Activated CD4-positive, alpha-beta T cell treated with anti-CD3 and anti-CD28 coated beads, Interleukin-2, amount 50 U/mL, for 4 hours (primary cell): ENCODE measurements around the gene XIRP2.
A peak's percentile ranks its signal among the peaks of the same experiment; 100 is the strongest.
"Not testable (repeated sequence)": the region's sequence is repeated elsewhere in the genome, so short reads cannot be mapped to it uniquely, and the experiment has no call there.

ENCODE experiments used
- DNase-seq, 2 experiments: peaks; one replicate each; pipeline ENCODE4 v3.0.0-alpha.2; 2020

XIRP2 gene

DNA sequence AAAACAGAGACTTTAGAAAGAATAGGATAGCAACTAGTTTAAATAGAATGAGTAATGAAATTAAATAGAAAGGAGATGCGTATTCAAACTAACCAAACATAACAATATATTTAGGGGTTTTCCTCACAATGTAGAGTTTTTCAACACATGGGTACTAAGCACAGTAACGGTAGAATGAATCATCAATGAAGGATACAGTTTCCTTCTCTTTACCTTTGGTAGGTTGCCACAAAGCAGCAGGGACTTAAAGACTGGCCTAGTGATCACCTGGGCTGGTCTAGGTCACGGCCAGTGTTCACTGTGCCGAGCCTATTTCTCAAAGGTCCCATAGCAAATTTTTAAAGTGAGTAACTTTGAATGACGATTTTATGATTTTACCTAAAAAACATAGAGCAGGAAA is 311.7 kb downstream of the XIRP2 start:
- no peak for DNase-seq

DNA sequence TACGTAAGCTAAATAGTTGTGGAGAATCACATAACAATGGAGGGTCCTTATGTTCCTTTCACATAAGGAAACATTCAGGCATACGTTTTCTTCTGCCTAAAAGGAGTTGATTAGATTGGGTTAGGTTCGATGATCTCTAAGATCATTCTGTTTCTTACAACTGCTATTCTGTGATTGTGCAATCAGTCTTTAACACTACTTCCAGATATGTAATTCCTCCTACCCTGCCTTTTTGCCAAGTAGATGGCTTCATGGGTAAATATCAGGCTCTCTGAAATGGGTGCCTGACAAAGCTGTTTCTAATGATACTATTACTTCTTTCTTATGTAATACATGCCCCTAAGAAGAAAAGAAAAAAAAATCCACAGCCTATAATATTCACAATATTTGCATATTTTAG is 321.5 kb downstream of the XIRP2 start:
- no peak for DNase-seq

DNA sequence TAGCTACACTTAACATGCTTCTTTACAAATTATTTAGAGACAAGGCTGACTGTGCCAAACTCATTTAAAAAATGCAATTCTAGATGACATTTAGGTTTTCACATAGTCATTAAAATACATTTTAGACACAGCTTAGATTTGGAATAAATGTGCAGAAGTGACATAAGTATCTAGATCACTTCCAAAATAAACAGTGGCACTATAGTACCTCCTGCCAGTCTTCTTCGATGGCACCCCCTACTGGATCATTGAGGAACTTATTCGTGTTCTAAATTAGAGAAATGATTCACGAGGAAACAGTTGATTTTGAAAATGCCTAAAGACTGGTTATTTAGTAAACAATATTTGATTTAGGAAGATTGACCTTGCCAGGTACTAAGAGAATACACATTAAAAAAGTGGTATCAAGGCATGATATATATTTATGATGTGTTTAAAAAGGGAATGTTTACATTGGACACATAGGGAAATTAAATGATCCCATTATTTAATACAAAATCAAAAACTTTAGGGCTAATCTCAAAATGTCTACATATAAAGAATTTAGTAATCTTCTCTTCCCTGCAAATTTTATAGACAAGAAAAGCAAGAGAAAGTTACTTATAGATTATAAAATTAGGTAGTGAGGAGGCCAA is 323.9 kb downstream of the XIRP2 start:
- no peak for DNase-seq

DNA sequence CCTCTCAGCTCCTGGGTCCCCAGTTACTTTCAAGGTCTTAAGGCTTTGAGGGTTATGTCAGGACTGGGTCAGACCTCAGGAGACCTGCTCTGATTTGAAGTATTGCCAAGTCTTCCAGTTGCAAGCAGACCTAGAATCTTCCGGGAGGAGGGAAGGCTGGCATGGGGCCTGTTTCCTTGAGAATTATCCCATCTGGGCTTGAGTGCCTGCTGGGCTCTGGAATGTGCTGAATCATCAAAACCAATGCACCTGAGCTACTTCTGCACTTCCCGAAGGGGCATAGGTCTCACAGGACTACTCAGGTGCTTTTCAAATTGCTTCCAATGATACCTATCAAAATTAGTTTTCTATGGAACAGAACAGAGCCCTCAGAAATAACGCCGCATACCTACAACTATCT is 327.3 kb downstream of the XIRP2 start:
- DNase-seq = no peak

DNA sequence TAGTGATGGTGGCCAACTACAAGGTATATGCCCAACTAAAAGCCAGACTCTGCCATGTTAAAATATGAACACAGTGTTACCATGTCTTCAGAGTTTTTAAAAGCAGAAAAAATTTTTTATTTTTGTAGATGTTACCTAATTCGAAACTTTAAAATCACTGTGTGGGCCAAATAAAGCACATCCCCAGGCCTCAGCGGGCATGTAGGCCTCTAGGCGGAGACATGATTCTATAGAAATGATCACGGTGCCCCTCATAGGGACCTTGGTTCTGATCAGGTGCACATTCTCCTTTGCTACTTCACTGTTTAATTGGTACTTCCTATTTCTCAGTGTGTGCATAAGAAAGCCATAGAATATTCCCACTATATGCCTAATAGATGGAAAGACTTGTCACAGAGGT is 349.2 kb downstream of the XIRP2 start:
- DNase-seq = no peak

DNA sequence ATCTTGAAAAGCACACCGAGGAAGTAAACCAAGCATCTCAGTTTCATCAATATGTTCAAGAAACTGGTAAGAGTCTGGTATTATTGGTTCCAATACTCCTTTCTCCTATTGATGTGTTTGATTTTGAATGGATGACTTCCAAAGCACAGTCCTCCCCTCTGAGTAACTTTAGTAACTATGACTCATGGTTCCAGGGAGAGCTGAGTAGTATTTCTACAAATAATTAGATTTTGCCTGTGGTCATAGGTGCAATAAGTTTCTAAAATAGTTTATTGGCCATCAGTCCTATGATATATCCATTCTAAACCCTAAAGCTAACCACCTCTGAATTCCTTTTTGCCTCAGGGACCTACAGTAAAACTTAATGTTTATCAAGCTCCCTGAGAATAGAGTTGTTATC is 352.4 kb downstream of the XIRP2 start:
- no peak for DNase-seq

DNA sequence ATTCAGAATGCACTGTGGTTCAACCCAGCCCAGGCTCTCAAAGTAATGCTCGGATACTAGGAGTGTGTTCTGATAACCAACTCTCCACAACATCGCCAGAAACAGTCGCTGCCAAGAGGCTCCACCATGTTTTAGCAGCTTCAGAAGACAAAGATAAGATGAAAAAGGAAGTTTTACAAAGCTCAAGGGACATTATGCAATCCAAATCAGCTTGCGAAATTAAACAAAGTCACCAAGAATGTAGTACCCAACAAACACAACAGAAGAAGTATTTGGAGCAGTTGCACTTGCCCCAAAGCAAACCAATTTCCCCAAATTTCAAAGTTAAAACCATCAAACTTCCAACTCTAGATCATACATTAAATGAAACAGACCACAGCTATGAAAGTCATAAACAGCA is 360.9 kb downstream of the XIRP2 start:
- no peak for DNase-seq

DNA sequence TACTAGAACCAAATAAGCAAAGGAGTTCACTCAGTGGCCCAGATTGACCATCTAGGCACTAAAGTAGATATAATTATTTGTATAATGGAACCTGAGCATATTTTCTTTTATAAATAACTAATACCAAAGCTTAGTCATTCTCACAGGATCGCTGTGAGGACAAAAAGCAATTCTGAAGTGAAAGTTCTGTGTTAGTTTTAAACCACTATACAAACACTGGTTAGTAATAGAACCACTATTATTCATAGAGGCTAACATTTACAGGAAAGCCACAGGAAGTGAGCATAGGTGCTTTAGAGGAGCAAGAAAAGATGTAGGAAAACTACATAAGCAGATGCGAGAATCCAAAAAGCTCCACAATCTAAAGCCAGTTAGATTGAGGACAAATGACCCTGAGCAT is 364.7 kb downstream of the XIRP2 start:
- DNase-seq = no peak

DNA sequence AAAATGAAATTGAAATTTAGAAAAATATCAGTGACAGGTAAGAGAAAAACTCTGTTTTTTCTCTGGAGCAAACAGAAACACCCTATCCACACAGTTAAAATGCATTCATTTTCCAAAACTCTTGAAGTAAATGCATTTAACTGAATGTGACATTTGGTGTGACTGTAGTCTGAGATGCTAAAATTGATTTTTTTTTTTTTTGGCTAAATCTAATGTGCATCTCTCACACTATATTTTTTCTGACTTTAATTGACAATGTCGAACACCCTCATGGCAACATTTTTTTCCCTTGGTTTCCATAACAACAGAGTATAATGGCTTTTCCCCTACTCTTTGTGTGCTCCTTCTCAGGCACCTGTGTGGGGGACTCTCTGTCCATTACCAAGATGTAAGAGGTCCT is 366.4 kb downstream of the XIRP2 start:
- no peak for DNase-seq

DNA sequence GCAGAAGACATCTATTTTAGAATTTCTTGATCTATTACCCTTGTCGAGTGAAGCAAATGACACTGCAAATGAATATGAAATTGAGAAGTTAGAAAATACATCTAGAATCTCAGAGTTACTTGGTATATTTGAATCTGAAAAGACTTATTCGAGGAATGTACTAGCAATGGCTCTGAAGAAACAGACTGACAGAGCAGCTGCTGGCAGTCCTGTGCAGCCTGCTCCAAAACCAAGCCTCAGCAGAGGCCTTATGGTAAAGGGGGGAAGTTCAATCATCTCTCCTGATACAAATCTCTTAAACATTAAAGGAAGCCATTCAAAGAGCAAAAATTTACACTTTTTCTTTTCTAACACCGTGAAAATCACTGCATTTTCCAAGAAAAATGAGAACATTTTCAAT is 370.4 kb downstream of the XIRP2 start:
- DNase-seq = no peak

DNA sequence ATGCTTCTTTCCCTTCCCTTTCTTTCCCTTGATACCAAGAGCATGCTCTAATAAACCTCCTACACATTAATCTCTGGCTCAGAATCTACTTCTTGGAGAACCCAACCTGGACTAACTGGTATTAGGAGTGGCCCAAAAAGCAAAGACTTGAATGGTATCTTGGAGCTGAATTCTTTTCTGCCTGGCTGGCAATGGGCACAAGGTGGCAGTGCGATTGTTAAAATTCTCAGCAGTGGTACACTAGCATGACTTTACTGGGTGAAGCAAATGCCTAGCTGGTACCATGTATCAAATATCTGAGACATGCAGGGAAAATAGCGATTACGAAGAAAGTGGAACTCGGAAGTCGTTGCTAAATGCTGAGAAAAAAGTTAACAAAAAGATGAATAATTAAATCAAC is 376.1 kb downstream of the XIRP2 start:
- DNase-seq = no peak

DNA sequence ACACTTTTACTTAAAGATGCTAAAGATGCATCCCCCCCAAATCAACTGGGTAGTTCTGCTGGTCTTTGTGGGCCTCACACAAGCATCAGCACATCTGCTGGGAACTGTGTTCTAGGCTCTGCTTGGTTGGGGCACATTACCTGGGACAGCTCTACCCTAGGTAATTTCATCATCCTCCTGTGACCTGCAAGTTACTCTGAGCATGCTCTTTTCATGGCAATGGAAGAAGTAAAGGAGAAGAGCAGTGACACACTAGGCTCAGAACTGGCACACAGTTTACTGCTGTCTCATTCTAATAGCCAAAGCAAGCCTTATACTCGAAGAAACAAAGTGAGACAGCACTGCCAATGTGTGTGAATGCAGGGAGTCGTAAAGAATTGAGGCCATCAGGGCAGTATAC is 376.7 kb downstream of the XIRP2 start:
- DNase-seq = no peak

DNA sequence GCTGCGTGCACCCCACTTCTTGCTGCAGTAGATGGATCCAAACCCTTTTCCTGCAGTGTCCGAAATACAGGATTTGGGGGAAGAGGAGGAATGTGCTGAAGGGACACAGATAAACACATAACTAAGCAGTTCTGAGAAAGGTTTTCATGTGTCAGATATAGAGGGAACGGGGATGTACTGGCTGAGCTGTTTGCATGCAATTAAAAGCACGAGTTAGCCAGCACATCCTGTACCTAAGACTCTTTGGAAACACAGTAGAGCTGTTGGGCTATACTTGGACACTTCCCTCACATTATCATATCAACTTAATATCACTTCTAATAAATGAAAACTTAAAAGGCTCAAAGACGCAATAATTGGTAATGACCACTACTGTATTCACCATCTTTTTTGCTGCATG is 377.4 kb downstream of the XIRP2 start:
- DNase-seq = no peak

DNA sequence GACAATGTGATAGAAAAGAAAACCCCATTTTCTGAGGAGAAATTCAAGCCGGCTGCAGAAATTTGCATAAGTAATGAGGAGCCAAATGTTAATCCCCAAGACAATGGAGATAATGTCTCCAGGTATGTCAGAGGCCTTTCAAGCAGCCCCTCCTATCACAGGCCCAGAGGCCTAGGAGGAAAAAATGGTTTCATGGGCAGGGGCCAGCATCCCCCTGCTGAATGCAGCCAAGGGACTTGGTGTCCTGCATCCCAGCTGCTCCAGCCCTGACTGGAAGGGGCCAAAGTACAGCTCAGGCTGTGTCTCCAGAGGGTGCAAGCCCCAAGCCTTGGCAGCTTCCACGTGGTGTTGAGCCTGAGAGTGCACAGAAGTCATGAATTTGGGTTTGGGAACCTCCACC is 380.0 kb downstream of the XIRP2 start:
- DNase-seq = not testable (repeated sequence)

DNA sequence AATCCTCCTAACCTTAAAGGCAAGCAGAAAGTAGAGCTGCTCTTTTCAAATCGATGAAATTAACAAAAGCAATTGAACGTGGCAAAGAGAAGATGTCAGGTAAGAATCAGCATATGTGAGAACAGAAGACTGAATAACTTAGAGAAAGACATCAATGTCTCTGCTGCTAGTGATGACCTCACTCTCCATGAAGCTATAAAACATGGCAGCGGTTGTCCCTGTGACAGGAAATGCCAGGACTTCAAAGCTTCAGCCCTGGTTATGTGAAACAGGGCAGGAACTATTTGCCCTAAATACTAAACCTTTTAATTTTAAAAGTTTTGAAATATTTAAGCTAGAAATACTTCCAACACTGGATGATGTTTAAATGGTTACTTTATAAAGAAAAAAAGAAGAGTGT is 383.7 kb downstream of the XIRP2 start:
- no peak for DNase-seq

DNA sequence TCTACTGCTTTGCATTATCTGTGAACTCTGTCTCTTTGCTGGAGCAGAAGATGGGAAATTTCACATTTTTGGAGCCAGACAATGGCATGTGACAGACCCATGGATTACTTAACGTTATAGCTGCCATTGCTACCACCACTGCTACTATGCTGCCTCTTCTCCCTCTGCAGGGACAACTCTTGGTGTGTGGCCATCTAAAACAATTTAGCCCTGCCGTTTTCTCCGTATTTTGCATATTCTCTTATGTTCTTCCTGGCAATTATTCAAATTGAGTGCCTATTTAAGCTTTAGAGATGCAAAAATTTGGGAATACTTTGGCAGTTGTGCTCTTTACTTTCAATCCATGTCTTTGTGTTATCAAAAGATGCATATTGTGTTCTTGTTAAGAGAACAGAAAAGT is 386.8 kb downstream of the XIRP2 start:
- DNase-seq = no peak

DNA sequence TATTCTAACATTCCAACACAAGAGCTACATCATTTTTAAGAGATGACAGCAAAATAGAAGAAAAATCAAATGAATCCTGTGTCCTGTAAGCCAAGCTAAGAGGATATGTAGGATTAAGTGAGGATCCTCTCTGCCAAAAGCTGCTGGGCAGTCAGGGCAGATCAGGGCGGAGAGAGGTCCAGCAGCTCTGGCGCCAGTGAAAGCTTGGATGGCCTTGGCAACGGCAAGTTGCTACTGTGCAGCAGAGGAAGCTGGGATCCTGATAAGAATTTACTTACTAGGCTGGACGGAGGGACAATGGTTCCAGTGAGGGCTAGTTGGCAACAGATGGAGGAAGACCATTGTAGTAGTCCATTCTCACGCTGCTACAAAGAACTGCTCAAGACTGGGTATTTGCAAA is 391.5 kb downstream of the XIRP2 start:
- DNase-seq = no peak

DNA sequence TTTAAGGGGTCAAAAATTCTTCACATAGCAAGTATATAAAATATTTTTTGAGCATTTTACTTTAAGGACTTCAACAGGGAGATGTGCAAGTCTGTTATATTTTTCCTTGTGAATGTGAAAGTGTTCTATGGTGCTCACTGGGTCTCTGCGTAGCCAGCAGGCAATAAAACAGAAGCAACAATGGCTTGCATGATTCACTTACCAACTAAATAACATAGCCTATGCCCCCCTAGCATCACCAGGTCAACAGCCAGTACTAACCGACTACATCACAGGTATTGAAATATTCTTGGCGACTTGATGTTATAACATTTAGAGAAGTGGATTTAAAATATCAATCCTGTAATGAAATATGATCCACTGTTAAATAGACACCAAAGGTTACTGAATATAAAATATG is 398.9 kb downstream of the XIRP2 start:
- DNase-seq = no peak

DNA sequence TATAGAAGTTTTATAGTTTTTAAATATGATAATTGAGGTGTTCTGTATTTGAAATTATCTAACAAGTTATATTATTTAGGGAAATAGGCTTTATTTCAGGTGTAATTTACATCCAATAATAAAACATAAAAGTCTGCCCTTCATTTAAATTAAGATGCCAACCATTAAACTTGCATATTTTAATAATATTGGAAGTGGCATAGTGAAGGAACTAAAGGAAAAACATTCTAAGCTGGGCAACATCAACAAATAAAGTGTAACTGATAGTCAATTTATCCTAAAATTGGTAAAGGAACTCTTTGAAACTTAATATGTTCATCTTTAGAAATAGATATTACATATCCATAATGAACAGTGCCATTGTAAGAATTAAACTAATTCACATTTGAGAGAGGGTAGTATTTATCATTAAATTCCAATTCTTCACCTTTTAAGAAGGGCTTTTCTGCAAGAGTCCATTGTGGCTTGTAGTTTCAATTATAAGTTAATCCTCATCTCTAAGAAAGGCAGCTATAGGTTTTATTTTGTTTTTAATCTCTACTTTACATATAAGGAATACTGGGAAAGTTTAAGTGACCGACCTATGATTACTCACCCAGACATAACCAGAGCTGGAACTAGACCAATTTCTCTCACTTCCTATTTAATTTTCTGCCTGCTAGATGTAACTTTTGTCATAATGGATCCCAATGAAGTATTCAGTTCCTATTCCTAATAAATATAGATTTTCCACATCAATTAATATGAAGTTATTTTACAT is 401.6 kb downstream of the XIRP2 start:
- no peak for DNase-seq

DNA sequence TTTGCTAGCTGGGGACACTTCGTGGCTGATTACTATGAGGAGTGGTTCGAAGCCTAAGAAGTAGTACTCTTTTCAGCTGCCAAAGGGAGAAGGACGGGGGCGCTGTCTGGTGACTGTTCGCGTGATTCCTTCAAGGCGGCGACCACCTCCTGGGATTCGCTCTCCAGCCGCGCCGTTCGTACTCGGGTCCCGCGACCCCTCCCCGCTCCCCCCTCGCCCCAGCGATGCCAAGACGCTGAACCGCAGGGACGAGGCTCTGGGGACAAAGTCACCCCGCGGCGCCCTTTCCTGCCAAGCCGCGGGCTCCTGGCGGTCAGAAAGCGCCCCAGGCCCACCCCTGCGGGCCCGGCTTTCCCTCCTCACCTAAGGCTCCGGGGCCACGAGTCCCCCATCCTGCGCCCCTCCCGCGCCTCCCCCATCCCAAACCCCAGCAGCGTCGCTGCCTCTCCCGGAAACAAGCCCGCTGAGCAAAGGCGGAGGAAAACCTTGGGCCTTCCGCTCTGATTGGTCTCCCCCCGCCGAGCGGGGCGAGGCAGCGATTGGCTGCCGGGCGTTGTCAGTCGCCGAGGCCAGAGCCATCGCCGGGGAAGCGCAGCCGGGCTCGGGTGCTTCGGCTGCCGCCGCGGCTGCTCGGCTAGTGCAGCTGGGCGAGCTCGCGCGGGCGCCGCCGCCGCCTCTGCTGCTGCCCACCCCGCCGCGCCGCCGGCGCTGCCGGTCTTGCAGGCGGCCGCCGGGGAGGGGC is 404.3 kb downstream of the XIRP2 start, which contains the start of gene B3GALT1:
Gene B3GALT1, plus strand, starts transcription at position 572 of the 742 bp plus-strand sequence.
- DNase-seq = peak in 1 of 2 experiments; percentile 9

DNA sequence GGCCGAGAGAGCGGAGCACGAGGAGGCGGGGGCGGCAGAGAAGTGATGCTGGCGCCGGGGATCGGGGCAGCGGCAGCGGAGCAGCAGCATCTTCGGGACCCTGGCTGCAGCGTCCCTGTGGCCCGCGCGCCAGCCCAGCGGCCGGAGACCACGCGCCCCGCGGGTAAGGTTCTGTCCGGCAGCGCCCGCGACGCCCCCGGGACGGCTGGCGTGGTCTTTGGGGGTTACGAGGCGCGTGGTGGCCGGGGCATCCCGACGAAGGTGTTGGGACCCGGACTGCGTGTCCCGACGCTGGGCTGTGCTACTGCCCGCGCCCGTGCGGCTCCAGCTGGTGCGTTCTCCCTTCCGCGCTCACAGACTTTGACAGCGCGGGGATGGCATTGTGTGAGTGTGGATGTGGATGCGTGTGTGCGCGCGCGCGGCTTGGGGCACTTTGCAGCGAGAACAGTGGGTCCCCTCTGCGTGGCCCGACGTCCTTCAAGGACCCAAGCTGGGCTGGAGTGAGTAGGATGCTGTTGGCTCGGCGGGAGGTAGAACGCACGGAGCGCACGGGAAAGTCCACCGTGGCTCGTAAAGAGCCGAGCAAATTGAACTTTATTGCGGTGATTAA is 405.0 kb downstream of the XIRP2 start:
- no peak for DNase-seq

DNA sequence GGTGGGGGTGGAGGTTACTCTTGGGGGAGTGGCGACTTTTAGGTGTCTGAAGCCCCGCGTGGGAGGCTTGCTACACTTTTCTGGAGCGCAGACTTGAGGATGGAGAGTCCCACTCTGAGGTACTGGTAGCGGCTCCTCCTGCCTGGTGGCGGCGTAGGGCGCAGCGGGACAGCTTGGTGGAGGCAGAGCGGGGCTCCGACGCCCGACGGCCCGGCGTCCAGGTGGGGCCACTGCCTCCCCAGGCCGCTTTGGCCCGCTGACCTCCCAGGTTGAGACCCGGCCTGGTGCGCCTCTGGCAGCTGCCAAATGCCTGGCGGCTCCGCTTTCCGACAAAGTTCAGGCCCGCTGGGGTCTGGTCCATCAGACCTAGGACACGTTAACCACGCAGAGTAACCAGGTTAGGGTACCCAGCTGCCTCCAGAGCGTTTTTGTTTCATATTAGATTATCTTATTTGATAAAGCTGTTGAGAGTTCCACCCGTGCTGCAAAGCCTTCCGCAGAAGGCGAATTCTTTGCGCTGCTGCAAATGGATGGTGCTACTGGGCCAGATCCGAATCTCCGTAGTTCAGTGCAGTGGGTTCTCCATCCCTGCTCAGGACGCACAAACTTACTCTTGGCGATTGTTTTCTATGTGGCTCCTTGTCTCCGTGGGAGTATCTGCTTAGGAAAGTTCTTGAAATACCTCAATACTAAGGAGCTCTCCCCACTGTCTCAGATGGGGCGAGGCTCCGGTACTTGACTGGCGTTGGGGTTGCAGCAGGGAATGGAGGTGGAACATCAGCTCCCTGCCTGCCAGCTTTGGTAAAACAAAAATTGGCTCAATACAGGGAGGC is 405.9 kb downstream of the XIRP2 start:
- no peak for DNase-seq

DNA sequence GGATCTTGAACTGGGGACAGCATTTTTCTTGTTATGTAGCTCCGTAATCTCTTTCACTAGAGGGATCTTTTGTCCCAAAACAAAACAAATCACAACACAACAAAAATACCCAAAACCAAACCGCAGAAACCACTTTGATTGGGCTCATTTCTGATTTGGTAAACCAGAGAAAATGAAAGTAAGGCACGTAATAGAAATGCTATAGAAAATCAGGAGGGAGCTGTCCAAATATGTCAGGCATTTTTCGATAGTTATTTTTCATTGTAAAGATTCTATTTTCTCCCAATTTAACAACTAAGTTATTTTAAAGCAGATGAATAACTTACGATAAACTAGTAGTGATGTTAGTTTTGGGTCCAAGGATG is 406.5 kb downstream of the XIRP2 start:
- DNase-seq = no peak
